Measurements from ENCODE around the gene PRX. TPM values are rescaled to one million over a fixed set of nuclear protein-coding genes. Genes with fewer than 3 reads are reported as not detected.

Gene PRX
- polyA plus RNA-seq, 1 donor (not counting 4 experiments of a cell fraction or from before 2014, with no cell fraction given) = 0.42 TPM

DNA sequence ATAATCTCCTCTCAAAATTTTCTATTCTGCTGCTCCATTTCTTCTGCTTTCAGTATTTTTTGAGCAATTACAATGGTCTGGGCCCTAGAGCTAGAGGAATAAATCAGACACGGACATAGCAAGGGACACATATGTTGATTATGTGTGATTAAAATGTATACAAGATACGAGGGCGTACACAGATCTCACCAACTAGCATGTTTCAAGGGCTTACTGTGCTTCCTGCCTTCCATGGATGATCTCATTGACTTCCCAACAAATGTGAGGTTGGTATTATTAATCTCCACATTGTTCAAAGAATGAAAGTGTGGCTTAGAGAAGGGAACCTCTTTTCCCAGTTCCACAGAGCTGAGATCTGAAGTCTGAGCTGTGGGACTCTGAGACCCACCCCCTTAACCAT lies 55.5 kb downstream of the PRX start:
- Histone ChIP-seq H3K79me2 (ENCODE audit: control insufficient read depth, insufficient read depth, low read length) (peaks cover 2% of the 10 kb centered on the region), H3K9me3 (ENCODE audit: control insufficient read depth, low read depth, low read length) (no peaks in the 10 kb centered on the region), H3K9me1 (ENCODE audit: control insufficient read depth, extremely low read depth, insufficient read depth, low read length) (peaks cover 2% of the 10 kb centered on the region), H3K4me1 (ENCODE audit: control insufficient read depth, extremely low read depth, insufficient read depth, low read length) (no peaks in the 10 kb centered on the region), H3K36me3 (ENCODE audit: control insufficient read depth in 2 of 2, extremely low read depth in 1 of 2, insufficient read depth in 2 of 2, low read length in 2 of 2) (peaks cover 0 to 4% of the 10 kb centered on the region in 2 experiments), H3K27me3 (ENCODE audit: control insufficient read depth, extremely low read depth, insufficient read depth, low read length) (no peaks in the 10 kb centered on the region), H2AFZ (ENCODE audit: control insufficient read depth, low read length) (no peak overlapping the region), H3K27ac (ENCODE audit: control insufficient read depth, insufficient read depth, low read length) (no peak overlapping the region), H4K20me1 (ENCODE audit: control insufficient read depth, extremely low read depth, insufficient read depth, low read length) (no peaks in the 10 kb centered on the region), H3K4me2 (ENCODE audit: control insufficient read depth, extremely low read depth, insufficient read depth, low read depth, low read length) (no peak overlapping the region), H3K4me3 (ENCODE audit: control insufficient read depth in 2 of 3, extremely low read depth in 1 of 3, insufficient read depth in 2 of 3, low read depth in 1 of 3, low read length in 3 of 3) (no peak overlapping the region), H3K9ac (ENCODE audit: control insufficient read depth, extremely low read depth, insufficient read depth, low read length) (no peak overlapping the region)
- FAIRE-seq (no peak), DNase-seq (ENCODE audit: low read depth, low spot score) (no peak)
- dilution Hi-C loops (cut with MboI; ENCODE audit: extremely low pct_ligation_motif_present, low sequenced_read_pairs) = no loop called here
- TF ChIP-seq, protein P1, sequence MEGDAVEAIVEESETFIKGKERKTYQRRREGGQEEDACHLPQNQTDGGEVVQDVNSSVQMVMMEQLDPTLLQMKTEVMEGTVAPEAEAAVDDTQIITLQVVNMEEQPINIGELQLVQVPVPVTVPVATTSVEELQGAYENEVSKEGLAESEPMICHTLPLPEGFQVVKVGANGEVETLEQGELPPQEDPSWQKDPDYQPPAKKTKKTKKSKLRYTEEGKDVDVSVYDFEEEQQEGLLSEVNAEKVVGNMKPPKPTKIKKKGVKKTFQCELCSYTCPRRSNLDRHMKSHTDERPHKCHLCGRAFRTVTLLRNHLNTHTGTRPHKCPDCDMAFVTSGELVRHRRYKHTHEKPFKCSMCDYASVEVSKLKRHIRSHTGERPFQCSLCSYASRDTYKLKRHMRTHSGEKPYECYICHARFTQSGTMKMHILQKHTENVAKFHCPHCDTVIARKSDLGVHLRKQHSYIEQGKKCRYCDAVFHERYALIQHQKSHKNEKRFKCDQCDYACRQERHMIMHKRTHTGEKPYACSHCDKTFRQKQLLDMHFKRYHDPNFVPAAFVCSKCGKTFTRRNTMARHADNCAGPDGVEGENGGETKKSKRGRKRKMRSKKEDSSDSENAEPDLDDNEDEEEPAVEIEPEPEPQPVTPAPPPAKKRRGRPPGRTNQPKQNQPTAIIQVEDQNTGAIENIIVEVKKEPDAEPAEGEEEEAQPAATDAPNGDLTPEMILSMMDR (optimal IDR thresholded peaks at IDR 0.05 in 1 of 3, IDR thresholded peaks at IDR 0.05 in 1 of 3, conservative IDR thresholded peaks at IDR 0.05 in 1 of 3; ENCODE audit: extremely low read depth in 1 of 3, insufficient read depth in 2 of 3, low read length in 3 of 3) = no peak
- no peak for TF ChIP-seq EZH2 (IDR thresholded peaks at IDR 0.05; ENCODE audit: low read length)

DNA sequence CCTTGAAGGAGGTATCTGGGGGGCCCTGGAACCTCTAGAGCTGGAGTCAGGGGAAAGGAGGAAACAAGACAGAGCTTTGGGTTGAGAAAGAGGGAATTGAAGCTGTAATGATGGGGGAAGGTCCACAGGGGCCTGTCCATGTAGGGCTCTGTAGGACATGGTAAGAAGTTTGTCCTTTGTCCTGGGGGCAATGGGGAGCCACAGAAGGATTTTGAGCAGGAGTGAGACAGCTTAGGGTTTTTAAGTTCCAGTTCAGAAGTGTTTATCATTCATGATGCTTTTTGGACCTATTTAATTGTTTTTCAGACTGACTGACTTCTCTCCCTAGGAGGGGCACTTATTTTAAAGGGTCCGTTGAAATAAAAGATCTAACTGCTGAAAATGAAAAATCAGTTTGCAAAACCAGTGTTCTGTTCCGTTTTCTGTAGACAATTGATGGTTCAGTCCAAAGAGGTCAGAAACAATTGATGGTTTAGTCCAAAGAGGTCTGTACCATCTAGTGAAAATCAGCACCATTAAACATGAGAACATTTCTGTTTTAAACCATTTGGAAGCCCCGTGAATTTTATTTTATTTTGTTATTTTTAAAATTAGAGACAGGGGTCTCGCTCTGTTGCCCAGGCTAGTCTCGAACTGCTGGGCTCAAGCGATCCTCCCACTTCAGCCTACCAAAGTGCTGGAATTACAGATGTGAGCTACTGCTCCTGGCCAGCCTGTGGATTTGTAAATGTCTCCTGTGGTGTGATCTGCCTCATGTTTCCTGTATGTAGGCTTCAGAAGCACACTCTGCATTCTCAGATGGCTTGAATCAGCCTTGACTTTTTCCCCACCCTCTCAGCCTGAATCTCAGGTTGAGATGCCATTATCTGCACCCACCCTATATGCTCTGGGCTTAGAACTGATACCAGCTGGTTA lies 56.2 kb downstream of the PRX start:
- Histone ChIP-seq H3K4me2 (ENCODE audit: control insufficient read depth, extremely low read depth, insufficient read depth, low read depth, low read length) (no peak overlapping the region), H3K27ac (ENCODE audit: control insufficient read depth, insufficient read depth, low read length) (no peak overlapping the region), H2AFZ (ENCODE audit: control insufficient read depth, low read length) (no peak overlapping the region), H3K9me3 (ENCODE audit: control insufficient read depth, low read depth, low read length) (no peaks in the 10 kb centered on the region), H3K9ac (ENCODE audit: control insufficient read depth, extremely low read depth, insufficient read depth, low read length) (no peak overlapping the region), H4K20me1 (ENCODE audit: control insufficient read depth, extremely low read depth, insufficient read depth, low read length) (no peaks in the 10 kb centered on the region), H3K36me3 (ENCODE audit: control insufficient read depth in 2 of 2, extremely low read depth in 1 of 2, insufficient read depth in 2 of 2, low read length in 2 of 2) (peaks cover 0 to 4% of the 10 kb centered on the region in 2 experiments), H3K27me3 (ENCODE audit: control insufficient read depth, extremely low read depth, insufficient read depth, low read length) (no peaks in the 10 kb centered on the region), H3K79me2 (ENCODE audit: control insufficient read depth, insufficient read depth, low read length) (peaks cover 2% of the 10 kb centered on the region), H3K9me1 (ENCODE audit: control insufficient read depth, extremely low read depth, insufficient read depth, low read length) (peaks cover 2% of the 10 kb centered on the region), H3K4me1 (ENCODE audit: control insufficient read depth, extremely low read depth, insufficient read depth, low read length) (no peaks in the 10 kb centered on the region), H3K4me3 (ENCODE audit: control insufficient read depth in 2 of 3, extremely low read depth in 1 of 3, insufficient read depth in 2 of 3, low read depth in 1 of 3, low read length in 3 of 3) (no peak overlapping the region)
- TF ChIP-seq, protein P1 (optimal IDR thresholded peaks at IDR 0.05 in 1 of 3, IDR thresholded peaks at IDR 0.05 in 1 of 3, conservative IDR thresholded peaks at IDR 0.05 in 1 of 3; ENCODE audit: extremely low read depth in 1 of 3, insufficient read depth in 2 of 3, low read length in 3 of 3) = no peak
- TF ChIP-seq EZH2 (IDR thresholded peaks at IDR 0.05; ENCODE audit: low read length) = no peak
- FAIRE-seq (peak; percentile 62), DNase-seq (ENCODE audit: low read depth, low spot score) (no peak)
- dilution Hi-C loops (cut with MboI; ENCODE audit: extremely low pct_ligation_motif_present, low sequenced_read_pairs) = no loop called here

All from keratinocyte (primary cell).